ENCODE measurements around the gene TMTC3.

TMTC3 gene

GRCh38 chr12:88225776-88226175, 83.7 kb downstream of the TMTC3 start:
- DNase-seq (ENCODE audit: low read depth in 2 of 2), result no peak

GRCh38 chr12:88227263-88227662, 85.2 kb downstream of the TMTC3 start:
- no peak for DNase-seq (ENCODE audit: low read depth in 2 of 2)

- DNase-seq (ENCODE audit: low read depth in 2 of 2), result no peak
Measured at GRCh38 chr12:88227871-88228270, 85.8 kb downstream of the TMTC3 start.

GRCh38 chr12:88228720-88229119, 86.6 kb downstream of the TMTC3 start:
- no peak for DNase-seq (ENCODE audit: low read depth in 2 of 2)

- DNase-seq (ENCODE audit: low read depth in 2 of 2), result no peak
Measured at GRCh38 chr12:88230271-88230670, 88.2 kb downstream of the TMTC3 start.

GRCh38 chr12:88235183-88235833, 93.2 kb downstream of the TMTC3 start:
- DNase-seq (ENCODE audit: low read depth in 2 of 2), result no peak

- peak in 1 of 2 experiments; percentile 14 for DNase-seq (ENCODE audit: low read depth in 2 of 2)
Measured at GRCh38 chr12:88237954-88238353, 95.8 kb downstream of the TMTC3 start.

GRCh38 chr12:88238406-88238805, 96.3 kb downstream of the TMTC3 start:
- DNase-seq (ENCODE audit: low read depth in 2 of 2), result no peak

- peak; percentile 93 for DNase-seq (ENCODE audit: low read depth in 2 of 2)
Measured at GRCh38 chr12:88241862-88242570, 99.9 kb downstream of the TMTC3 start.

- peak in 1 of 2 experiments; percentile 13 for DNase-seq (ENCODE audit: low read depth in 2 of 2)
Measured at GRCh38 chr12:88242571-88242925, 100.4 kb downstream of the TMTC3 start.

GRCh38 chr12:88242939-88243338, 100.8 kb downstream of the TMTC3 start:
- DNase-seq (ENCODE audit: low read depth in 2 of 2), result no peak

GRCh38 chr12:88243982-88244381, 101.9 kb downstream of the TMTC3 start:
- DNase-seq (ENCODE audit: low read depth in 2 of 2), result peak in 1 of 2 experiments; percentile 11

- DNase-seq (ENCODE audit: low read depth in 2 of 2), result peak; percentile 66 to 70
Measured at GRCh38 chr12:88245905-88246304, 103.8 kb downstream of the TMTC3 start.

- peak; percentile 91 for DNase-seq (ENCODE audit: low read depth in 2 of 2)
Measured at GRCh38 chr12:88247241-88247643, 105.1 kb downstream of the TMTC3 start.

GRCh38 chr12:88248606-88249005, 106.5 kb downstream of the TMTC3 start:
- DNase-seq (ENCODE audit: low read depth in 2 of 2), result no peak
